LNCAP (cell line): ENCODE measurements around the gene VSTM4.

Source experiments
- CTCF ChIP-seq: fragments of 450-650 bp; IDR thresholded peaks from 2 replicates; pipeline ENCODE4 v1.5.1; 2017; ENCODE audit warnings: mild to moderate bottlenecking

Gene VSTM4

GRCh38 chr10:49141541-49142332 lies 26.4 kb upstream of the VSTM4 start:
- TF ChIP-seq CTCF: no peak

- no peak for TF ChIP-seq CTCF
Observed at GRCh38 chr10:49140304-49141177, 25.2 kb upstream of the VSTM4 start.

- TF ChIP-seq CTCF: no peak
Observed at GRCh38 chr10:49139846-49140195, 24.5 kb upstream of the VSTM4 start.

- TF ChIP-seq CTCF: no peak
Observed at GRCh38 chr10:49139028-49139845, 23.9 kb upstream of the VSTM4 start.

GRCh38 chr10:49138361-49138891 lies 23.1 kb upstream of the VSTM4 start:
- TF ChIP-seq CTCF: no peak

DNA sequence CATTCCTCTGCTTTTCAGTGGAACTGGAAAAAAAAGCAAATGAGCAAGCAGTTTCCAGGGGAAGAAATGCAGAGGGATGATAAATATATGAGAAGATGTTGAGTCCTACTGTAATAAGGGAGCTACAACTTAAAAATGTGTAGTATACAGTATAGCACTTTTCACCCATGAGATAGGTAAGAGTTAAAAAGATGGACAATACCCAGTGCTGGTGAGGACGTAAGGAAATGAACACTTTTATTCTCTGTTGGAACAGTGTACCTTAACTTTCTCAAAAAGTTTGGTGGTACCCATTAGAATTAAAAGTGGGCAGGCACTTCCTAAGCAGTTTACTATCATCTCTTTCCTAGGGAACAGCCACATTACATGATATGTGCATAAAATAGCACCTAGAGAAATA lies 21.2 kb upstream of the VSTM4 start:
- no peak for TF ChIP-seq CTCF
